RWPE2 (cell line): Measurements from ENCODE around the gene CD83.

Experiments
- ATAC-seq: fragments of 200-7000 bp; cut with Tn5 transposase; 3 replicates; pipeline ENCODE4 v1.9.1; 2021; ENCODE audit warnings: low read depth
- DNase-seq: peaks from one replicate; pipeline ENCODE4 v3.0.0-alpha.2; 2020; ENCODE audit warnings: low spot score
- H3K27ac ChIP-seq: fragments of 450-650 bp; 2 replicates; pipeline ENCODE4 v1.5.1; 2017; ENCODE audit warnings: mild to moderate bottlenecking; ENCODE audit not compliant: poor library complexity, severe bottlenecking
- H3K27me3 ChIP-seq: fragments of 250-450 bp; sonication (Bioruptor Pico); 2 replicates; pipeline ENCODE4 v1.5.1; 2021; ENCODE audit warnings: mild to moderate bottlenecking, moderate library complexity; ENCODE audit not compliant: insufficient read depth, poor library complexity, severe bottlenecking
- H3K36me3 ChIP-seq: fragments of 250-450 bp; sonication (Bioruptor Pico); 2 replicates; pipeline ENCODE4 v1.5.1; 2020; ENCODE audit warnings: low read depth, mild to moderate bottlenecking, moderate library complexity
- H3K4me1 ChIP-seq: fragments of 250-450 bp; sonication (Bioruptor Pico); 2 replicates; pipeline ENCODE4 v1.5.1; 2021; ENCODE audit warnings: mild to moderate bottlenecking, moderate library complexity; ENCODE audit not compliant: insufficient read depth, poor library complexity, severe bottlenecking
- H3K4me3 ChIP-seq: fragments of 250-450 bp; sonication (Bioruptor Pico); 2 replicates; pipeline ENCODE4 v1.5.1; 2021; ENCODE audit warnings: mild to moderate bottlenecking, moderate library complexity; ENCODE audit not compliant: severe bottlenecking
- H3K9me3 ChIP-seq: fragments of 250-450 bp; sonication (Bioruptor Pico); 2 replicates; pipeline ENCODE4 v1.5.1; 2021; ENCODE audit warnings: mild to moderate bottlenecking, moderate library complexity; ENCODE audit not compliant: severe bottlenecking
- TF ChIP-seq, protein P1 (sequence below): fragments of 450-650 bp; IDR thresholded peaks from one replicate; pipeline ENCODE4 v1.5.1; 2017; ENCODE audit warnings: mild to moderate bottlenecking, moderate library complexity; ENCODE audit not compliant: poor library complexity, severe bottlenecking

CD83 gene

DNA sequence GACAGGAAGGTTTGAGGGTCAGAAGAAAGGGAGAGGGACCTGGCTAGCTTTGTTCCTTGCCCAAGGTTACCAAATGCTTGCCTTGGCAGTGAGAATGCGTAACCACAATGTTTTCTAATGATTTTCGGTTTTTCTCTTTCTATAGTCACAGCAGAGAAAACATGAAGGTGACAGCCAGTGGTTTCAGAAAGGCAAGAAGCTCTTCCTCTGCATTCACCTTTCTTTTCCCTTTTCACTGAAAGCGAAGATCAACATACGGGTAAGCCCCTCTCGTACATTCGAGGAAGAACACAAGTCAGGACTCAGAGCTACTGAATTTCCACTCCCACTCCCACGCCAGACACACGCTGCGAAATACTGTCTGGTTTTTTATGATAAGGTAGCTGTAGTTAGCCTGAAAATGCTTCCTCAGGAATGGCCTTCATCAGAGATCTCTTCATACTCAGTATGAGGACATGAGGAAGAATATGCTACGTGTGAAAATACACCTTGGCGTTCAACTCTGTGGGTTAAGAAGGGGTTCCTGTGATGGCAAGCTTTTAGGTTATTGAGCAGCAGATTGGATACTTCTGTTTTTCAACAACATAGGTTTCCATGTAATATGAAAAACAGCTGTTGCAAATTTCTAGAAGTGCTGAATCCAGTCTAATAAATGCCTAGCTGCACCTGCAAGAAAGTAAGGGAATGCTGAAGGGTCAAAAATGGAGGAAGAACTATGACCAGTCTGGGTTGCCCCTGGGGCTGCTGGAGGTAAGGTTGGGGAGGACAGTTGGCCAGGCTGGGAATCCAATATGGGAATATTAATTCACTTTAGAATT lies 7.4 kb upstream of the CD83 start:
- Histone ChIP-seq H3K36me3 (no peaks in the 10 kb centered on the region), H3K9me3 (peaks cover 2% of the 10 kb centered on the region), H3K27me3 (no peaks in the 10 kb centered on the region), H3K4me3 (no peak overlapping the region), H3K27ac (no peak overlapping the region), H3K4me1 (no peaks in the 10 kb centered on the region)
- TF ChIP-seq, protein P1, sequence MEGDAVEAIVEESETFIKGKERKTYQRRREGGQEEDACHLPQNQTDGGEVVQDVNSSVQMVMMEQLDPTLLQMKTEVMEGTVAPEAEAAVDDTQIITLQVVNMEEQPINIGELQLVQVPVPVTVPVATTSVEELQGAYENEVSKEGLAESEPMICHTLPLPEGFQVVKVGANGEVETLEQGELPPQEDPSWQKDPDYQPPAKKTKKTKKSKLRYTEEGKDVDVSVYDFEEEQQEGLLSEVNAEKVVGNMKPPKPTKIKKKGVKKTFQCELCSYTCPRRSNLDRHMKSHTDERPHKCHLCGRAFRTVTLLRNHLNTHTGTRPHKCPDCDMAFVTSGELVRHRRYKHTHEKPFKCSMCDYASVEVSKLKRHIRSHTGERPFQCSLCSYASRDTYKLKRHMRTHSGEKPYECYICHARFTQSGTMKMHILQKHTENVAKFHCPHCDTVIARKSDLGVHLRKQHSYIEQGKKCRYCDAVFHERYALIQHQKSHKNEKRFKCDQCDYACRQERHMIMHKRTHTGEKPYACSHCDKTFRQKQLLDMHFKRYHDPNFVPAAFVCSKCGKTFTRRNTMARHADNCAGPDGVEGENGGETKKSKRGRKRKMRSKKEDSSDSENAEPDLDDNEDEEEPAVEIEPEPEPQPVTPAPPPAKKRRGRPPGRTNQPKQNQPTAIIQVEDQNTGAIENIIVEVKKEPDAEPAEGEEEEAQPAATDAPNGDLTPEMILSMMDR: no peak
- no peak for DNase-seq
- no peak for ATAC-seq

GRCh38 chr6:14113976-14114375 lies 3.6 kb upstream of the CD83 start:
- Histone ChIP-seq H3K27ac (no peak overlapping the region), H3K4me3 (no peak overlapping the region), H3K4me1 (no peaks in the 10 kb centered on the region), H3K27me3 (no peaks in the 10 kb centered on the region), H3K9me3 (no peaks in the 10 kb centered on the region), H3K36me3 (no peaks in the 10 kb centered on the region)
- ATAC-seq (no peak), DNase-seq (no peak)
- TF ChIP-seq, protein P1: no peak

- Histone ChIP-seq H3K4me3 (peak overlapping the region; percentile 47), H3K27ac (no peak overlapping the region), H3K36me3 (no peaks in the 10 kb centered on the region), H3K27me3 (no peaks in the 10 kb centered on the region), H3K9me3 (no peaks in the 10 kb centered on the region), H3K4me1 (no peaks in the 10 kb centered on the region)
- ATAC-seq (peak; percentile 26; the same call in 2 of the 3 replicates), DNase-seq (no peak)
- TF ChIP-seq, protein P1: peak; percentile 8
These were observed 493 bp downstream of the CD83 start for GRCh38 chr6:14118091-14118439.

DNA sequence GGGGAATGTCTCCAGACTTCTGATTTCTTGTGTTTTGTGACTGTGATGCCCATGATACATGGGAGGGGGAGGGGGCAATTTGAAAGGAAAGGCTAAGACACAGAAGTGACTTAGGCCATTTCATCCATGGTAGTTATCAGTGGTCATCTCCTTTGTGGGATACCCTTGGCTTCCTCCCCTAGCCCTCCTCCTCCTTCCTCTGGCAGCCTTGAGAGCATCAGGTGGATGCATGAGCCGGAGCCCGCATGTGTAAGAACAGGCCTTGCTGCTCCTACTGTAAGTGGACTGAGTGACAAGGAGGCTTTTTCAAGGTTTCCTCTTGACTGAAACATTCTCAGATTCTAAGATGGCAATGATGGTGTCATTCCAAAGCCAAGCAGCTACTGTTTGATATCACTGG lies 874 bp downstream of the CD83 start:
- no peak overlapping the region for H3K27ac ChIP-seq
- H3K36me3 ChIP-seq: no peaks in the 10 kb centered on the region
- ATAC-seq (no peak), DNase-seq (no peak)
- TF ChIP-seq, protein P1: no peak
- H3K9me3 ChIP-seq: no peaks in the 10 kb centered on the region
- H3K4me1 ChIP-seq: no peaks in the 10 kb centered on the region
- H3K27me3 ChIP-seq: no peaks in the 10 kb centered on the region
- no peak overlapping the region for H3K4me3 ChIP-seq

DNA sequence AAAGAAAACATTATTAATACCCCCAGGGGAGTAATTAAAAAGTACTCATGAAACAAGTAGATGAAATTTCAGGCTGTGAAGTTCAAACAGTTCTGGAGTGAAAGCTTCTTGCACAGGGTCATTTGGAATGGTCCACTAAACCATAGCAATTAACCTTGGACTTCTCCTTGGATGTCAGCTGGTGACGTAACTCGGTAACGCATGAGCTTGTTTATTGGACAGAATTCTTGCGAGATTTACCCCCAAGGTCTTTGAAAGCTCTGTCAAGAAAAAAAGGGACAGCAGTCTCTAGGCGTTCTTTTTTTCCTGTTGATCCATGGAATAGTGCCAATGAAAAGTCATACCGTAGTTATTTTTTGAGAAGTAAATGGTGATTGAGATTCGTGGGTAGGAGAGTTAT lies 2.2 kb downstream of the CD83 start:
- H3K27ac ChIP-seq: no peak overlapping the region
- ATAC-seq (no peak), DNase-seq (no peak)
- H3K36me3 ChIP-seq: no peaks in the 10 kb centered on the region
- no peaks in the 10 kb centered on the region for H3K4me1 ChIP-seq
- H3K27me3 ChIP-seq: no peaks in the 10 kb centered on the region
- H3K9me3 ChIP-seq: no peaks in the 10 kb centered on the region
- TF ChIP-seq, protein P1: no peak
- H3K4me3 ChIP-seq: no peak overlapping the region
